Activated CD4-positive, alpha-beta memory T cell treated with anti-CD3 and anti-CD28 coated beads, Interleukin-2, amount 10 ng/mL, durations not matched to agents 7 days and 5 days (primary cell): Measurements from ENCODE around the gene NOVA1. TPM values are rescaled to one million over a fixed set of nuclear protein-coding genes. Genes with fewer than 3 reads are reported as not detected.

ENCODE experiments used
- CTCF ChIA-PET: fragments of 350-600 bp; sonication (Branson Sonifier 250); formaldehyde crosslinking; loops from one replicate; lab custom pipeline; 2021; ENCODE audit warnings: antibody characterized with exemption, inconsistent platforms; lab: Charles Lee
- POLR2A ChIA-PET: fragments of 350-600 bp; sonication (Branson Sonifier 250); formaldehyde crosslinking; loops from one replicate; lab custom pipeline; 2021; ENCODE audit warnings: antibody characterized with exemption; lab: Charles Lee
- DNase-seq: peaks from one replicate; pipeline ENCODE4 v3.0.0-alpha.2; 2020
- H3K27ac Mint-ChIP-seq: one replicate; pipeline ENCODE4 v1.8.0; 2021; ENCODE audit warnings: mild to moderate bottlenecking, mixed read lengths
- H3K27me3 Mint-ChIP-seq: one replicate; pipeline ENCODE4 v1.8.0; 2021; ENCODE audit warnings: mixed read lengths
- H3K36me3 Mint-ChIP-seq: one replicate; pipeline ENCODE4 v1.8.0; 2021; ENCODE audit warnings: low read depth, mixed read lengths
- H3K4me1 Mint-ChIP-seq: one replicate; pipeline ENCODE4 v1.8.0; 2021; ENCODE audit warnings: mixed read lengths
- H3K4me3 Mint-ChIP-seq: one replicate; pipeline ENCODE4 v1.8.0; 2021; ENCODE audit warnings: mild to moderate bottlenecking, mixed read lengths
- H3K9me3 Mint-ChIP-seq: one replicate; pipeline ENCODE4 v1.8.0; 2021; ENCODE audit warnings: mixed read lengths
- total RNA-seq, 2 experiments: library from RNA; stranded (reverse); gene quantifications; one replicate each; pipeline ENCODE4 v1.2.3, GENCODE V29; 2021

NOVA1 gene
- total RNA-seq, 2 experiments from 2014 or later: not detected

DNA sequence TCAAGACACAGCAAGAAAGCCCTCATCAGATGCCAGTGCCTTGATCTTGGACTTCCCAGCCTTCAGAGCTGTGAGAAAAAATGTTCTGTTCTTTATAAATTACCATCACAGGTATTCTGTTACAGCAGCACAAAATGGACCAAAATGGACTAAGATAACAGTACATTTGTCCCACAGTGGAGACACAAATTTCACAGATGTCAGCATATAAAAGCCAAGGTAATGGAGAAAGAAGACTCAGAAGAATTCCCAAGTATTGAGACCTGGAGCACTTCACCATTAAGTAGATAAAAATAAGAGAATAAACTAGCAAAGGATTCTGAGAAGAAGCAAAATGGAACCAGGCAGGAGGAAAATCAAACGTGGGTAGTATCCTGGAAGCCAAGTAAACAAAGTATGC is 131.0 kb downstream of the NOVA1 start:
- no peaks in the 10 kb centered on the region for H3K27me3 Mint-ChIP-seq
- DNase-seq: no peak
- H3K27ac Mint-ChIP-seq: no peak overlapping the region
- no peaks in the 10 kb centered on the region for H3K4me1 Mint-ChIP-seq
- no peak overlapping the region for H3K4me3 Mint-ChIP-seq
- ChIA-PET POLR2A (no interaction called here), CTCF (no interaction called here)
- H3K9me3 Mint-ChIP-seq: peaks cover 19% of the 10 kb centered on the region
- no peaks in the 10 kb centered on the region for H3K36me3 Mint-ChIP-seq

- no peaks in the 10 kb centered on the region for H3K27me3 Mint-ChIP-seq
- no peaks in the 10 kb centered on the region for H3K4me1 Mint-ChIP-seq
- ChIA-PET CTCF (no interaction called here), POLR2A (no interaction called here)
- H3K36me3 Mint-ChIP-seq: no peaks in the 10 kb centered on the region
- no peak overlapping the region for H3K27ac Mint-ChIP-seq
- no peak for DNase-seq
- H3K9me3 Mint-ChIP-seq: peaks cover 16% of the 10 kb centered on the region
- no peak overlapping the region for H3K4me3 Mint-ChIP-seq
Observed at GRCh38 chr14:26463136-26463535, 134.7 kb downstream of the NOVA1 start.

DNA sequence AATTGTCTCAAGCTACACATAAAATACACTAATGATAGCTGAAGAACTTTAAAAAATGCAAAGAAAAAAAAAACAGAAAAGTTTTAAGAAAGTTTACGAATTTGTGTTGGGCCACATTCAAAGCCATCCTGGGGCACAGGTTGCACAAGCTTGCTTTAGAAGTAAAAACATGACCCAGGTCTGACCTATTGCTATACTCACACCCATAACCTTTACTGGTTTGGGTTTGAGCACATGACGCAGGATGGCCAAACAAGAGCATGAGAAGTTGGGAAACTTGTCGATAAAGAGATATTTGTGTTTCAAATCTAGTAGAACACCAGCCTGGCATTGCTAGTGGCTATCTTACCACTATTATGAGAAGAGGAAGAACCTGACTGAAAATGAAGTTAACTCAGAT is 143.7 kb downstream of the NOVA1 start:
- H3K27me3 Mint-ChIP-seq: no peaks in the 10 kb centered on the region
- no peak for DNase-seq
- no peak overlapping the region for H3K4me3 Mint-ChIP-seq
- ChIA-PET POLR2A (no interaction called here), CTCF (no interaction called here)
- H3K36me3 Mint-ChIP-seq: no peaks in the 10 kb centered on the region
- no peaks in the 10 kb centered on the region for H3K4me1 Mint-ChIP-seq
- H3K9me3 Mint-ChIP-seq: peaks cover 8% of the 10 kb centered on the region
- no peak overlapping the region for H3K27ac Mint-ChIP-seq

GRCh38 chr14:26448181-26448855 is 149.5 kb downstream of the NOVA1 start:
- H3K27ac Mint-ChIP-seq: no peak overlapping the region
- H3K4me3 Mint-ChIP-seq: no peak overlapping the region
- CTCF ChIA-PET: no interaction called here
- H3K9me3 Mint-ChIP-seq: peaks cover 10% of the 10 kb centered on the region
- H3K27me3 Mint-ChIP-seq: no peaks in the 10 kb centered on the region
- no peak for DNase-seq
- no peaks in the 10 kb centered on the region for H3K36me3 Mint-ChIP-seq
- POLR2A ChIA-PET: no interaction called here
- no peaks in the 10 kb centered on the region for H3K4me1 Mint-ChIP-seq

DNA sequence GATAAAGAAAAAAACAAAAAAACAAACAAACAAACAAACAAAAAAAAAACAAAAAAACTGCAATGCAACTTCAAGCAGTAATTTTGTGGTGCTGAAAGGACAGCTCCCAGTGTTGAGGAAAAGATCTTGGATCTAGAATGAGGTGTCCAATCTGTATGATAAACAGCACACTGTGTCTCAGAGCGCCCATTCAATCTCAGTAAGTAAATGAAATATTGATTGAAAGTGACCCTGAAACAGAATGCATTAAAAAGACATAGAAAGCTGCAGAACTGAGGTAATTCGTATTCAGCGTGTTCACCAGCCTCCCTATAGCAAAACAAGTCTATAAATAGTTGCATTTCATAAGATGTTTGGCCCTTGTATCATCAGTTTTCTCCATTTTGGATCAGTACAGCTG is 153.0 kb downstream of the NOVA1 start:
- no peaks in the 10 kb centered on the region for H3K36me3 Mint-ChIP-seq
- CTCF ChIA-PET: no interaction called here
- no peak for DNase-seq
- no peaks in the 10 kb centered on the region for H3K27me3 Mint-ChIP-seq
- POLR2A ChIA-PET: no interaction called here
- H3K9me3 Mint-ChIP-seq: peaks cover 5% of the 10 kb centered on the region
- H3K27ac Mint-ChIP-seq: no peak overlapping the region
- H3K4me3 Mint-ChIP-seq: no peak overlapping the region
- no peaks in the 10 kb centered on the region for H3K4me1 Mint-ChIP-seq

- Mint-ChIP-seq H3K4me3 (no peak overlapping the region), H3K36me3 (no peaks in the 10 kb centered on the region), H3K27me3 (no peaks in the 10 kb centered on the region), H3K27ac (no peak overlapping the region), H3K9me3 (peaks cover 5% of the 10 kb centered on the region), H3K4me1 (no peaks in the 10 kb centered on the region)
- ChIA-PET POLR2A (no interaction called here), CTCF (no interaction called here)
- DNase-seq: no peak
Observed at GRCh38 chr14:26443654-26444053, 154.2 kb downstream of the NOVA1 start.

DNA sequence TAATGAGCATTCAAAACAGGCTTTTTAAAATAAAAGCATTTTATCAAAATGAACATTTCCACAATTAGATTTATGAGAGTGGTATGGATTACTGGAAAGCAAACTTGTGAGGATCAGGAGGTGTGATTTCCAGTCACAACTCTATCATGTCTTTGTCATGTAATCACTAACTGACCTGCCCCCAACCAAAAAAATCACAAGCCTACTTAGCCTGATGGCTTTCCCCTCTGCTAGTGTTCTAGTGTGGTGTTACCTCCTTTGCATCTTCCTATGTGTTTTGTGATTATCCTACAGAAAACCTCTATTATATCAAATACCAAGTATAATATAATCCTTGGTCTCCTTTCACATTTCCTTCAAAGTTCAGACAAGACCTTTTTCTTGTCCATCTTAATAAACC is 168.6 kb downstream of the NOVA1 start:
- DNase-seq: no peak
- Mint-ChIP-seq H3K4me3 (no peak overlapping the region), H3K27ac (no peak overlapping the region), H3K27me3 (no peaks in the 10 kb centered on the region), H3K36me3 (no peaks in the 10 kb centered on the region), H3K4me1 (no peaks in the 10 kb centered on the region), H3K9me3 (peaks cover 9% of the 10 kb centered on the region)
- POLR2A ChIA-PET: no interaction called here
- CTCF ChIA-PET: no interaction called here

GRCh38 chr14:26427097-26427496 is 170.7 kb downstream of the NOVA1 start:
- Mint-ChIP-seq H3K4me1 (no peaks in the 10 kb centered on the region), H3K9me3 (peaks cover 17% of the 10 kb centered on the region), H3K27me3 (no peaks in the 10 kb centered on the region), H3K4me3 (no peak overlapping the region), H3K36me3 (no peaks in the 10 kb centered on the region), H3K27ac (no peak overlapping the region)
- DNase-seq: no peak
- ChIA-PET POLR2A (no interaction called here), CTCF (no interaction called here)

- ChIA-PET POLR2A (no interaction called here), CTCF (no interaction called here)
- H3K27ac Mint-ChIP-seq: no peak overlapping the region
- no peaks in the 10 kb centered on the region for H3K36me3 Mint-ChIP-seq
- DNase-seq: no peak
- no peaks in the 10 kb centered on the region for H3K4me1 Mint-ChIP-seq
- peaks cover 22% of the 10 kb centered on the region for H3K9me3 Mint-ChIP-seq
- no peak overlapping the region for H3K4me3 Mint-ChIP-seq
- H3K27me3 Mint-ChIP-seq: no peaks in the 10 kb centered on the region
Observed at GRCh38 chr14:26424537-26424936, 173.3 kb downstream of the NOVA1 start.

- H3K36me3 Mint-ChIP-seq: no peaks in the 10 kb centered on the region
Observed at GRCh38 chr14:26415618-26416123, 182.2 kb downstream of the NOVA1 start.

GRCh38 chr14:26414926-26415325 is 182.9 kb downstream of the NOVA1 start:
- DNase-seq: no peak
- ChIA-PET POLR2A (no interaction called here), CTCF (no interaction called here)
- no peaks in the 10 kb centered on the region for H3K27me3 Mint-ChIP-seq
- no peak overlapping the region for H3K4me3 Mint-ChIP-seq
- H3K4me1 Mint-ChIP-seq: no peaks in the 10 kb centered on the region
- no peak overlapping the region for H3K27ac Mint-ChIP-seq
- no peaks in the 10 kb centered on the region for H3K36me3 Mint-ChIP-seq
- H3K9me3 Mint-ChIP-seq: peaks cover 22% of the 10 kb centered on the region

More at GRCh38 chr14:26415618-26416123, 182.2 kb downstream of the NOVA1 start:
- ChIA-PET POLR2A (no interaction called here), CTCF (no interaction called here)
- H3K27me3 Mint-ChIP-seq: no peaks in the 10 kb centered on the region
- peaks cover 23% of the 10 kb centered on the region for H3K9me3 Mint-ChIP-seq
- no peak overlapping the region for H3K4me3 Mint-ChIP-seq
- no peak overlapping the region for H3K27ac Mint-ChIP-seq
- no peaks in the 10 kb centered on the region for H3K4me1 Mint-ChIP-seq
- DNase-seq: no peak

DNA sequence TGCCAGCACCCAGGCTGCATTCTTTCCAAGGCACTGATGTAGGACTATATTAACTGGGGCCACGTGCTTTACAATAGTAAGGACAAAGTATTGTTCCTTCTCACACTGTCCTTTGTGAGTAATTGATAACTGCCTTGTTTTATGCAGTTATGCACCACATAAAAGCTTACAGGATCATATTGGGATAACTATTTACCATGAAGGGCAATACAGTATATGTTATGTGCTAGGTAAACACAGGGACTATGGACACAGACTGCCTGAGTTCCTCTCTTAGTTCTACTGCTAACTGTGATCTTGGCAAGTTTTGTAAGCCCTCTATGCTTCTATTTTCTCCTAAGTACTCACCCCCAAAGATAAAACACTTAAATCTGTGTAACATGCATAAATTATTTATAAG is 183.7 kb downstream of the NOVA1 start:
- Mint-ChIP-seq H3K36me3 (no peaks in the 10 kb centered on the region), H3K9me3 (peaks cover 20% of the 10 kb centered on the region), H3K4me1 (no peaks in the 10 kb centered on the region), H3K4me3 (no peak overlapping the region), H3K27me3 (no peaks in the 10 kb centered on the region), H3K27ac (no peak overlapping the region)
- no peak for DNase-seq
- ChIA-PET CTCF (no interaction called here), POLR2A (no interaction called here)

GRCh38 chr14:26412421-26412820 is 185.4 kb downstream of the NOVA1 start:
- Mint-ChIP-seq H3K4me3 (no peak overlapping the region), H3K36me3 (no peaks in the 10 kb centered on the region), H3K27ac (no peak overlapping the region), H3K27me3 (no peaks in the 10 kb centered on the region), H3K4me1 (no peaks in the 10 kb centered on the region), H3K9me3 (peaks cover 22% of the 10 kb centered on the region)
- CTCF ChIA-PET: no interaction called here
- no peak for DNase-seq
- POLR2A ChIA-PET: no interaction called here

GRCh38 chr14:26410189-26410685 is 187.6 kb downstream of the NOVA1 start:
- ChIA-PET POLR2A (no interaction called here), CTCF (no interaction called here)
- H3K27me3 Mint-ChIP-seq: no peaks in the 10 kb centered on the region
- DNase-seq: no peak
- H3K4me1 Mint-ChIP-seq: no peaks in the 10 kb centered on the region
- H3K36me3 Mint-ChIP-seq: no peaks in the 10 kb centered on the region
- no peak overlapping the region for H3K4me3 Mint-ChIP-seq
- no peak overlapping the region for H3K27ac Mint-ChIP-seq
- peaks cover 19% of the 10 kb centered on the region for H3K9me3 Mint-ChIP-seq
